Hippocampal formation (tissue), 2 donors: ENCODE results near the gene TEX28.
"Not testable (repeated sequence)": the region's sequence is repeated elsewhere in the genome, so short reads cannot be mapped to it uniquely, and the experiment has no call there.

Experiments
- DNase-seq, 2 donors: peaks; one replicate each; lab custom pipeline; 2025; lab: John Stamatoyannopoulos, UW

The TEX28 gene

DNA sequence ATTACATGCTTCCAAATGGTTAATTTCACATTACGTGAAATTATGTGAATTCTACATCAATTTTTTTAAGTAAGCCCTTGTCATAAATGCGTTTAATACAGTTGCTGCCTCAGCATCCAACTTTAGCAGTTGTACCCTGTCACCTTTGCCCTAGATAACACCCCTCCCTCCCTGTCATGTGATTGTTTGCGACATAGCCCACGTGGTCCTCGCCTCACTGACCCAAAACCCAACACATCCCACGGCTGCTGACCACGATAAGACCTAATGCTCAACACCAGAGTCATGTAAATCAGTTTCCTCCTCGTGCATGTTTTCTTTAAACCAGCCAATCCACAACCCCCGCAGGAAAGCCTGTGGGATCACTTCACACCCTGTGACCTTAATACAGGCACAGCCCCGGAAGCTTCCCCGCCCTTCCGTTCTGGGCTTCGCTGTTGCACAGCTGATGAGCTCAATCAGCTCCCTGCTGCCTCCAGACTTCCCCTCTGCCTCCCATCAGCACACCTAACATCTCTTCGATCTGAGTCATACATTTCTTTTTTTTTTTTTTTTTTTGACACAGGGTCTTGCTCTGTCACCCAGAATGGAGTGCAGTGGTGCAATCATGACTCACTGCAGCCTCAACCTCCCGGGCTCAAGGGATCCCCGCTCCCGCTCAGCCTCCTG is 47.4 kb downstream of the TEX28 start:
- DNase-seq: not testable (repeated sequence)

- DNase-seq: not testable (repeated sequence)
Measured at GRCh38 chrX:154239982-154240503, 54.9 kb downstream of the TEX28 start.

DNA sequence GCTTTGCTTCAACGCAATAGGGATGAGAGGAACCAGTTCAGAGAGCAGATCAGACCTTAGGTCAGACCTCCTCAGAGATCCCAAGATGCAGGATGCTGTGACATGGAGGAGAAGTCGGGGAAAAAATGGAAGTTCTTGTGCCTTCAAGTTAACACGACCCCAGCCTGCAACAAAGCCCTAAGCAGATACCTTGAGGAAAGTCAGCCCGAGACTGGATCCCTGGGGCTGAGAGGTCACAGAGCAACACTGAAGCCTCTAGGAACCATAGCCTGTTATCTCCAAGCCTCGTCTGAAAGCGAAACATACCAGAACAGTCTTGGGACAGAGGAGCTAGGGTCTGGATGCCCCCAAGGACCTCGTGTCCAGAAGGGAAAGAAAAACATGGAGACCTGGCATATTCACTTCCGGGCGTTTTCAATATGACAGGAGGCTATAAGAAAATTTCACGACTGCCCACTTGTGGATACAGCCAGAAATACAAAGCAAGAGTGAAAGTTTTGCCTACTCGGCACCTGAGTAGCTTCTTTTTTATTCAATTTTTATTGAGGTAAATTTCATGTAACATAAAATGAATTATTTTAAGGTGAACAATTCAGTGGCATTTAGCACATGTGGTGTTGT is 55.9 kb downstream of the TEX28 start:
- not testable (repeated sequence) for DNase-seq

DNA sequence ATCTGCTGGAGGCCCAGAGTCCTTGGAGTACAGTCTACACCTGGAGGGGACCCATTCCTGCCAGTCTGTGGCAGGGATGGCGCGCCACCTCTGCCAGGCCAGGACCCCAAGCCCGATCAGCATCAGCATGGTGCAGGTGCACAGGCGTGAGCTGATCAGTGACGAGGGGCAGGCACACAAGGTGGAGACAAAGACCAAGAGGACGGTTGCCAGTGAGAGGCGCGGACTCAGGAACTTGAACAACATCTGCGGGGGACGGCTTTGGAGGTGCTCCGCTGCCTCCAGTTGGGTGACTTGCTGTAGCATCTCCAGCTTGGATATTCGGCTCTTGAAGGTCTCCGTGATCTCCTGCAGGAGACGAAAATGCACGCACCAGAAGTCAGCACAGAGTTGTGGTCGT is 61.3 kb downstream of the TEX28 start:
- DNase-seq: not testable (repeated sequence)

GRCh38 chrX:154231443-154231842 is 63.5 kb downstream of the TEX28 start:
- not testable (repeated sequence) for DNase-seq

GRCh38 chrX:154226706-154227105 is 68.2 kb downstream of the TEX28 start:
- DNase-seq: not testable (repeated sequence)

- DNase-seq: not testable (repeated sequence)
Measured at GRCh38 chrX:154225292-154225691, 69.6 kb downstream of the TEX28 start.
